Right kidney (tissue), 1 donor: Measurements from ENCODE around the gene ATOSB.
A peak's percentile ranks its signal among the peaks of the same experiment; 100 is the strongest.

Experiments used
- DNase-seq: peaks from one replicate; pipeline ENCODE4 v3.0.0-alpha.2; 2016

ATOSB gene

DNA sequence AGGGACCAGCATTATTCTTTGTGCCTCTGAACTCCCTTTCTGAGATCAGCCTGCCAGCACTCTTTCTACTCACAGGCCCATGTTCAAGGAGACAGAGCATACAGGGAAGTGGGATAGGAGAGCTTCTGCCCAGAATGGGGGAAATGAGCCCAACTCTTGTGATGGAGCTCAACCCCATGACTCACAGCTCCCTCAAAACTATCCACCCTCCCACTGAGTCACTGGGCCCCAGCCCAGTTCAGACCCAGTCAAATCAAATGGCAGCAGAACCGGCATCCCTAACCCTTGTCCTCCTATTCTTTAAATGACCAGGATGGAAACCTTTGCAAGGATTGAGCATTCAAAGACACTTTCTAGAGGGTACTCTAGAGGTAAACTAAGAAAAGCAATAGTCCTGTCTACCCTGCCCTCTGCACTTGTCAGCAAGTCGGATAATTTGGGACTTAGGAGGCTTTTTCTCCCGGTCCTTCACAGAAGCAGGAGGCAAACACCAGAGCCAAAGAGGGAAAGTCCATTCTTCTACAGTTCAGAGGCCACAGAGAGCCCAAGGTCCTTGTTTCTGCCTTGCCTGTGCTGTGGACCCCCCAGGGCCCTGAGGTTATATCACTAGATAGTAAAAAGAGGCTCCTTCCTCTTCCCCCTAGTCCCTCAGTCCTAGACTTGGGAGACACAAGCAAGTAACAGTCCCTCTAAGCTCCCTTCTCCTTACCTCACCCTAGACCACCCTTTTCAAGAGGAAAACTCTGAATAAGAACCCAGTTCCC is 3.2 kb downstream of the ATOSB start:
- no peak for DNase-seq

DNA sequence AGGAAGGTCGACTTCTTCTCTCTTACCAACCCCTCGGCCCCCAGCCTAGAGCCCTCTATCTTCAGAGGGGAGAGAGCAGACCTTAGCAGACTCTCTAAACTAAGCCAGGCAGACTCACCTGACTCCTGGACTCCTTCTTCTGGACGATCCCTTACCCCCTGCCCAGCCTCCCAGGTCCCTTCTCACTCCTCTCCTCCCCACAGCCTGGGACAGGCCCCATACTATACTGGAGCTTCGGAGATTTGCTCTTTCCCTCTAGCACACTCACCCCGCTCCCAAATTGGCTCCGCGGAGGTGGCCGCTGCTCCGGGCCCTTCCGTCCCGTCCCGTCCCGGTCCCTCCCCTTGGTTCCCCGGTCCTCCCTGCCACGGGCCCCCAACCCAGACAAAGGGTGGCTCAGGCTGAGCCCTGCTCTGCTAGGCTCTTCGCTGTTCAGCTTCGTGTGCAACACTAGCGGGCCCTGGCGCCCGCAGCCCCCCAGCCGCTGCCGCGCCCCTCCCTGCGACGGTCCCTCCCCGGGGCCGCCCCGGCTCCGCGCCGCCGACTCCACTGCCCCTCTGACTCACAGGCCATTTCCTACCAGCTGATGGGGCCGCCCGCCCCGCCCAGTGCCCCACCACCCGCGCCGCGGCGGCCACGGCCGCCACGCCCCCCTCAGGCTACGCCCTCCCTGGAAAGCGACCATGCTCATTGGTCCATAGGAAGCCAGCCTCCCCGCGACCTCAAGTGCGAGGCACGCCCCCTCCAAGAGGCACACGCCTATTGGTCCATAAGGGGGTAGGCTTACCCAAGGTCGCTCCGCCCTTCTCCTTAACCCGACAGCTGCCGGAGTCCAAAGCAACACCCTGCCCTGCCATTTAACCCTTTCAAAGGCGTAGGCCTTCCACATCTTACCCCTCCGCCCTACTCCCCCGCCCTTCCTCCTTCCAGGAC is 4.4 kb downstream of the ATOSB start:
- DNase-seq = peak; percentile 74

DNA sequence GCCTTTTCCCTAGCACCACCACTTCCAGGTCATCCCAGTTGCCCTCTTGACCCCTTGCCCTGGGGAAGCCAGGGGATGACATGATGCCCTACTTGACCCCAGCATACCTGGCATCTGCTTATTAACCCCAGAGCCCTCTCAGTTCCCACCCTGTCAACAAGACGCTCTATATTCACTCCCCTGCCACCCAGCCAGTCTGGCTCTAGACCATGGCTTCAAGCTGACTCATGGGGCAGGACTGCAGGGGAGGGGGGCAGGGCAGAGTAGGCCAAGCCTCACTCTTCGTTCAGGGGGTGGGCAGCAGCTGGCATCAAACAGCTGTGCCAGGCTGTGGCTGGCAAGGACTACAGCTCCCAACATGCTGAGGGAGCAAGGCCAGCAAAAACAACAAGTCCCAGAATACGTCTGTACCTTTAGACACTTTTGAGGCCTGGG is 5.3 kb downstream of the ATOSB start:
- DNase-seq = no peak

DNA sequence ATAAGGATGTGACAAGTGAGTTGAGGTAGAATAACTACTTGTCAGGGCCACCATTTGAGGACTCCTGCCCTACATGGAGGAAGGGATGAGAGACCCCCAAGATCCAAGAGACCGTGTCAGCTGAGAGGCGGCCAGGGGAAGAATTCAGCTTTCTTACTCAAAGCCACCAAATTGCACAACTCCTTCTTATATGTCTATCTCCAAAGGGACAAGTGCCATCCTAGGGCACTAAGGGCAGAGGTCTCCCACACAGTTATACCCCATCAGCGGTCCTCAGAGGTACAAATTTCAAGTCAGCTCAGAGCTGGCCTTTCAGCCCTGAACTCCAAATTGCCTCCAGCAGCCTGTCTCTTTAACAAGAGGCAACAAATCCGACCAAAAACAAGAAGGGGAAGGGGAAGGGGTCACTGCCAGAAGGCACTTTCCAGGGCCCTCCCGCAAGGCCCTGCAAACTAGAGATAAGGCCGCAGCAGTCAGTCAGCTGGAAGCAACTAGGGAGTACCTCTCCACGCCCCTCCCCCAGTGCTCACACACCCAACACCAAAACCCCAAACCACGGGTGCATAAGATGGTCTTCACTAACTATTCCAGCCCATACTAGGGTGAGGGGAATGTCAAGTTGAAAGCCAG is 6.6 kb downstream of the ATOSB start:
- DNase-seq = no peak

DNA sequence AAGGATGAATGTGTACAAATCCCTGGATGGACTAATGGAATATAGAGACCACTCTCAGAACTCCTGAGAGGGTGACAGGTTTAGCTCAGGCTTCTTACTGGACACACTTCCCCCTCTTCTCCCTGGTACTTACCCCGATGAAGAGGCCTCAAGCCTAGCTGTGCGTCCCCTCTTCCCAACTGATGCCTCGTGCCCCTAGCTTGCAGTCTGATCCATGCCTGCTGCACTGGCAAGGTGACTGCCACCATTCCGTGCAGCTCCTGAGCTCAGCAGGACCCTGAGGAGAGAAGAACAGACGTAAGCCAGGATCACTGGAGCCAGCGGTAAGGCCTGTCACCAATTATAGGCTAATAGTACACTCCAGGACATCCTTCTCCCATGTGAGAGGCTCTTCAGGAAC is 7.2 kb downstream of the ATOSB start:
- DNase-seq = no peak

DNA sequence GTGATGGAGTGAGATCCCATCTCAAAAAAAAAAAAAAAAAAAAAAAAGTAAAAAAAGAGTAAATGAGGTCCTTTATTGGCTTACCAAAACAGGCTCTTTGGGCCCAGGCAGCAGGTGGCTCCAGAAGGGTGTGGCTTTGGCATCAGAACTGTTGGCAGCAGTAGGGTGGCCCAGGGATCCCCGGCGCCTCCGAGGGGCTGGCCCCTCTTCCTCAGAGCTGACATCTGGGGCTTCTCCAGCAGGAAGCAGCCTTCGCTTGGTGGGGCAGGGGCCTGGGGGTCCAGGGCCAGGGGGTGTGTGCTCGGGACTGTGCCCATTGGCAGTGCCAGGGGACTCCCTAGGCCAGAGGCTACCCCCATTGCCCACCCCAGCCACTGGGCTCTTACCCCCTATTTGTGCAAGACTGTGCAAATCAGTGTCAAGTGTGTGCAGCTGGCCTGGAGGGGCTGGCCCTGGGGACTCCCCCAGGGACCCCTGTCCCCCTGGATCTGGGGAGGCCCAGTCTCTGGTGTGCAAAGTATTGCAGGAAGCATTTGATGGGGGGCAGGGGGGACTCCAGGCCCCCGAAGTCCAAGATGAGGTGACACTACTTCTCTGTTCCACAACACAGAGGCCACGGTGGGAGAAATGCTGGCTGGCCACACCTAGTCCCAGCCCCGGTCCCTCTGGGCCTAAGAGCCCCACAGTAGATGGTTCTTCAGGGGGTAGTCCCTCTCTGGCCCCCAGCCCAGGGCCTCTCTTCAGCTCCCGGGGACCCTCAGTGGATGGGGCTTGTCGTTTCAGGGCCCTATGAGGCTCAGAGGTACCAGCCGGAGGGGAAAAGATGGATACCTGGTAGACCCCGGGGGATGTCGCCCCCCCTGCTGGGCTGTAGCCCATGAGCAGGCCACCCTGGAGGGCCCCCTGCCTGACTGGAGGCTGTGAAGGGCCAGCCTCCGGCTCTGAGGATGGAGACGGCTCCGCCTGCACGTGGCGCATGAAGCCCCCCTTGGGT is 8.1 kb downstream of the ATOSB start:
- DNase-seq = no peak

DNA sequence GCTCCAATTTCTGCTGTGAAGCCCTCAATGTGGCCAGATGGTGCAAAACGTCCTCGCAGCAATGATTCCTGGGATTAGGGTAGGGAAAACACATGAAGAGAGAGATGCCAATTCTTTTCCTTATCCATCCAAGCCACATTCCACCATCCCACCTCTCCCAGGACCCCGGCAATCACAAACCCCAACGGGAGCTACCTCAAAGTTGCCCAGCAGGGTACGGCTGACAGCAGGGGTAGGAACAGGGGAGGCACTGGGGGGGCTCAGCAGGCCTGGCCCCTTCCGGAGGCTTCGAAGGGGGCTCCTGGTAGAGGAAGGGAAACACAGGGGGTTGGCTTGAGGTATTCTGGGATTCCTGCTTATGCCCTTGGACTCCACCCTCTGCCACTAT is 9.3 kb downstream of the ATOSB start:
- no peak for DNase-seq

DNA sequence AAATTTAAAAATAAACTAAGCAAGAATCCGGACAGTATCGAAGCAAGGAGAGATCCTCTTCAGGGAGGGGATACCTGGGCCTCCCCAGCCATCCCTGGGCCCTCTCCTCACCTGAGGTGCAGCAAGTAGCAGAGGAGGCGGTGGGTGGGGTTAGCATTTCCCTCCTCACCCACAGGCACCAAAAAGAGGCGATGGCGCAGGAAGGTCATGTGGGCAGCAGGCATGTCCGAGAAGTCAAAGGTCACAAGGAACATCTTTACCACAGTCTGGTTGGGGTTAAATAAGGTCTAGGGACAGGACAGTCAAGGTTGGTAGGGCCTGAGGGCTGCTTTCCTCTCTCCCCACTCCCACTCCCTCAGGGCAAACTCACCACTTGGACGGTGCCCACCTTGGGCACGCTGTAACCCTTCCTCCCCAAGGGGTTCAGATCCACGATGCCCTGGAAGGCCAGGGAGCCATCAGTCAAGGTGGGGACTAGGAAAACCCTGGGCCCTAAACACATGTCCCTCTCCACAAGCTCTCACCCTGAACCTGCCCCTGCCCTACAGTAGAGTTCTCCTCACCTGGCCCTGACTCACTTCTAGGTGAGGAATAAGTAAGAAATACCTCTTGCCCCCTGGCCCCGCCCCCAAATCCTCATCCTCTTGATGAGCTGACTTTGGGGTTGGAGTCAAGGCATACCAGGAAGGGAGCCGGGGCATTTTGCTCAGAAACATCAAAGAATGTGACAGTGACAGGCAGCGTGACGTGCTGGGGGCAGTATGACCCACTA is 9.9 kb downstream of the ATOSB start:
- DNase-seq = no peak

DNA sequence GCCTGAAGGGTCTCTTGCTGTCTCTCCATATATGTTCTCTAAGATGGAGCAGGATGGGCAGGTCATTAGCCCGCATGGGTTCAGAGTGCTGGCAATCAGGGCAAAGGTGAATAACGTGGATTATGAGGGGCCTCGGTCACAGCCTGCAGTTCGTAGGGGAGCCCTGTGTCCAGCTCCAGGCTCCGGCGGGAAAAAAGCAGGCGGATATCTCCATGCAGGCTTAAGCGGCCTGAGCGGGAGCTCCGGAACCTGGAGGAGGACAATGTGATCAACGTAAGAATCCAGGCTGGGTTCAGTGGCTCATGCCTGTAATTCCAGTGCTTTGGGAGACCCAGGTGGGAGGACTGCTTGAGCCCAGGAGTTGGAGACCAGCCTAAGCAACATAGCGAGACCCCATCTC is 10.5 kb downstream of the ATOSB start:
- DNase-seq = no peak

DNA sequence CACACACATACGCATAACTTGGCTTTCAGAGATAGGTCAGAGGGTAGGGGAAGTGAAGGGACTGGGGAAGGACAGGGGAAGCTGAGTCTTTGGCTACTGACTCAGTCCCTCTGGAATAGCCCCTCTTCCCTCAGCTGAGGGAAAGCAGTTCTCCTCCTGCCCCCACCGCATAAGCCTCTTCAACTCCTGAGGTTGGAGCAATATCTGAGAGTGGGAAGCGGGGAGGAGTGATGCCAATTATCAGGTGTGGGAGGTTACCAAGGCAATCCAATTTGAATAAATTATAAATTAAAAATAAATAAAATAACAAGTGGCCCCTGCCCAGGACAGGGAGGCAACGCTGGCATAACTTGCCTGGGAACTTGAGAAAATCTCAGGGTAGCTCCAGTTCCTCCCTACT is 11.1 kb downstream of the ATOSB start:
- no peak for DNase-seq

DNA sequence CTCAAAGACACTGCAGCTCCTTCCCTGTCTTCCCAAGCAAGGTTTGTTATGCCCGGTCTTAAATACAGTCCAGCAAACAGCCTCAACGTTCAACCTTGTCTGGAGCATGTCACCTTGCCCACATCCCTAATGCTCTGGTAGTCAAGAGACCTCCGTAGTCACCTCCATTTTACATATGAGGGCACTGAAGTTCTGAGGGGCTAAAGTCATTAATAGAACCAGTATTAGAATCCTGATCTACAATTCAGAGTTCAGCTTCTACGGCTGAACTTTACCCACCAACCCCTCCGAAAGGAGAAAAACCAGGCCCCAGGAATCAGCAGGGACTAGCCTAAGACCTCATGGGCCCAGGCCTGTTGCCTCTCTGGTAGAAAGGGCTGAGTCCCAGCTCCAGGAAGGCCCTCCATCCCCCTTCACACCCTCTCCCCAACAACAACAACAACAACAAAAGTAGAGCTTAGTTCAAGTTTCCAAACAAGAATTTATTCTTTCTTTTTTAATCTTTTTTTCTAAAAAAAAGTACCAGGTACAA is 11.9 kb downstream of the ATOSB start:
- DNase-seq = no peak

DNA sequence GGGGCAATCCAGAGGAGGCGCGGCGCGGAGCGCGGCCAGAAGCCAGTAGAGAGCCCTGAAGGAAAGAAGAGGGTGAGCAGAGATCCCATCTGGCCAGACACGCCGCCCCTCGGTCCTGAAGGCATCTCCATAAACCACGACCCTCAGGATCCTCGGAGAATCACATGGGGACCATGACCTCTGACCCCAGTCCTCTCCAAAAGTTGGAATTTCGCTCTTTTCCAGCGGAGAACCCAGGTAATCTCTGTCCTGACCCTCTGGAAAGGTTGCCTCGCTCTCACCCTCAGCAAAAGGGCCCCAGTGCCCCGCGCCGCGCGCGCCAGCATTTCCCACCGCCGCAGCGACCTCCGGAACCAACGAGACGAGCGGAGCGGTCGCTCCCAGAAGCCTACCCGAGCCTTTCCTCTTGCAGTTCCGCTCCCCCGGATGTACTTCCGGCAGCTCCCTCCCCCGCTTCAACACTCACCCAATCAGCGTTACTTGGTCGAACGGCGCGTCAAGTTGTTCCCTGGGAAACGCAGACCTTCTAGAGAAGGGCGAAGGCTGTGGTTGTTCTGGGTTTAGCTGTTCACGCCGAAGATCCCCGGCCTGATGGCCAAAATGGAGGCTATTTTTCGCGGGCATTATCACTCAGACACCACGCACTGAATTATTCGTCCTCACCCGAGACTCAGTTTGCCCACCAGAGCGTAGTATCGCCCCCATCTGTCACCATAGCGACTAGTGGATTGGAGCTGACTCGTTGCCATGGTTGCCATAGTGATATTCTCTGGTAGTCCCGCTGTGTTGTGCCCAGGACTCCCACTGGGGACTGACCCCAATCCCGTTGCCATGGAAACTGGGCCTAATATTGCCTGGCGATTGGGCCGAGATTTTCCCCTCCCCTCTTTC is 12.6 kb downstream of the ATOSB start, which contains the start of gene STOML2:
TSS of gene STOML2 (minus strand) at position 363 of the 891 bp plus-strand sequence. CDS start at position 326, 37 bp downstream.
- peak; percentile 87 for DNase-seq

DNA sequence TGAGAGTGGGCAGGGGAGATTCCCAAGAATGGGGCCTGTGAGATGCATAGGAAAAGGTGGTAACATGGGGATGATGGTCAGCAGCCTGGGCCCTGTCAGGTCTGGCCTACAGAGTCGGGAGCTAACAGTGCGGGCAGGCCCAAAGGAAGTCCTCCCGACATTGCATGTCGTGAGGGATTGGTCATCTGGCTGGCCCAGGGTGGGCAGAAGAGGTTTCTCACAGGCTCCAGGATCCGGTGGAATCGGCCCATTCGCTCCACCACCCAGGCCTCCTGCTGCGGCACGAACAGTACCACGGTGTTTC is 13.2 kb downstream of the ATOSB start:
- no peak for DNase-seq

DNA sequence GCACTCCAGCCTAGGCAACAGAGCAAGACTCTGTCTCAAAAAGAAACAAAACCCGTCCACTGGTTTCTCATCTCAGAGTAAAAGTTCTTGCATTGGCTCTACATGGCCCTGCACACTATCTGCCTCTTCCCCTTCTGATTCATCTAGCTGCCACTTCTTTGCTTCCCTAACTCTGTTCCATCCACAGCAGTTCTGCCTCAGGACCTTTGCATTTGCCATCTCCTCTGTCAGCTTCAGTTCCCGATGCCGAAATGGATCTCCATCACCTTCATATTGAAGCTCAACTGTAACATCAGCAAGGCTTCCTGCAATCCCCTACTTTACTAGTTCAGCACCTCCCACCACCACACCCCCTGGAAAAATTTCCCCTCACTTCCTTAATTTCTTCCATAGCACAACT is 18.1 kb downstream of the ATOSB start:
- no peak for DNase-seq

DNA sequence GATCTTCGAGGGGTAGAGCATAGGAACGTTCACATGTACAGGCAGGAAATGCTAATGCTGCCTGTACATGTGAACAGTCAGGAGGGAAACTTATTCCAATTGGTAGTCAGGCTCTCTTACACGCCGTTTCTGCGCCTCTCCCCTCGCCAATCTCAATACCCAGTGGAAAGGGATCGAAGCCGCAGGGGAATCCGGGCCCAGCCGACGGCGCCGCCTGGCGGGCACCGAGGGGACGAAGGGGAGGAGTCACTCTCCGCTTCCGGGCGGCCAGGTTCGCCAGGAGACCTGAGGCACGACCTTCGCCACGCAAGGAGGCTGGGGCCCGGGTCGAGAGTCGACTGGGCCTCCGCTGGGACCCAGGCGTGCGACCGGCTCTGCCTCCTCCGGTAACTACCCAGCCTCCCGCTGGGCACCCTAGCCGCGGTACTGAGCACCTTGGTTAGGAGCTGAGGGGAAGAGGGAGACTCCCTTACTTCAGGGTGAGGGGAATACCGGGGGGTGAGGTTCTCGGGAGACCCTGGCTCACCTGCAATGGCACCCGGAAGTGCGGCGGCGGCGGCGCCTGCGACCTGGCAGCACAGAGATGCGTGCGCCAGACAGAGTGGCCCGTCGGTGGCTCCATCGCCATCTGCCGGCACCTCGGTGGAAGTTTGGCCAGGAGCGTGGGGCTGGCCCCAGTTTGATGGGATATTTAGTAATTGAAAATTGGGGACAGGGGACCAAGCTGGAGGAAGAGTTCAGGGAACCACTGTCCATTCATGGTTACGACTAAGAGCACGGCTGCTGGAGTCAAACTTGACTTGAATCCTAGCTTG is 19.4 kb downstream of the ATOSB start, which contains the start of gene PIGO:
TSS of gene PIGO (minus strand) at position 557 of the 815 bp plus-strand sequence. CDS start 1,026 bp downstream, outside the sequence.
- peak; percentile 95 for DNase-seq

DNA sequence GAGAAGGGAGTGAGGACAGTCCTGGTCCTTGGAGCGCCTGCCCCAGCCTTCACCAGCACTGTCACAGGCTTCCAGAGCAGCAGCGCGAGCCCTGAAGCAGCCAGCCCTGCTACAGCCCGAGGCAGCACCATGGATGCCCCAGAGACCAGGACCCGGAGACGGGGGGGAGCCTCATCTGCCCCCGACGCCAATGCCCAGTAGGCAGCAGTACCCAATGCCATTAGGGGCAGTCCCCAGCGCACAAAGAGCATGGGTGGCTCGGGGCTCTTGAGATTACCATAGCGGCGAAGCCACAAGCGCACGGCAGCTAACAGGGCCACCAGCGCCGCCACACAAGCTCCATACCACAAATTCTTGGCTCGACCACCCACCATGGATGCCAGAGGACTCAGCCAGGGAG is 24.1 kb downstream of the ATOSB start:
- no peak for DNase-seq

DNA sequence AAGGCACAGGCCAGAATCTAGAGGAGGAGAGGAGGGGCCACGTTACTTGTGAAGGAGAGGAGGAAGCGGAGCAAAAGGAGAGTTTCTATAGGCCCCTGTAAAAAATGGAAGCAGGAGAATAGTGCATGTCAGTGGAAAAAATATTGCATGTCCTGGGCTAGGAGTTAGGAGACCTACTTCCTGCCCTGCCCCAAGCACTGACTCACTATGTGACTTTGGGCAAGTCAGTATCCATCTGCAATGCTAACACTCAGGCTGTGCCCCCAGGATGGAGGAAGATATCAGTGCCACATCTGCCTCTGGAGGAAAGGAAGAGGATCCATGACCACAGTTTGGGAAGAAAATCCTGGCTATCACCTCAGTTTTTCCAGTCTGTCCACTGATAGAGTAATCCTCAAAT is 26.2 kb downstream of the ATOSB start:
- no peak for DNase-seq

DNA sequence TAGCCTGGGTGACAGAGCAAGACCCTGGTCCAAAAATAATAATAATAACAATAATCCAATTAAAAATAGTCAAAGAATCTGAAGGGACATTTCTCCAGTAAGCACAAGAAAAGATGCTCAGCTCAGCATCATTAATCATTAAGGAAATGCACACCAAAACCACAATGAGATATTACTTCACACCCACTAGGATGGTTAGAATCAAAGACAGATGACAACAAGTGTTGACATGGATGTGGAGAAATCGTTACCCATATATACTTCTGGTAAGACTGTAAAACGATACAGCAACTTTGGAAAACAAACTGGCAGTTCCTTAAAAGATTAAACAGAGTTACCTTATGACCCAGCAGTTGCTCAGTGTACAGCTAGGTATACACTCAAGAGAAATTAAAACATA is 30.6 kb downstream of the ATOSB start:
- no peak for DNase-seq
